Activated CD4-positive, alpha-beta T cell treated with anti-CD3 and anti-CD28 coated beads, Interleukin-2, Interleukin-4, amounts not matched to agents 100 ng/mL and 50 ng/mL, durations not matched to agents 16 hours and 8 hours (primary cell): ENCODE results near the gene CDKN2C.
A peak's percentile ranks its signal among the peaks of the same experiment; 100 is the strongest.

Experiments used
- DNase-seq: peaks from one replicate; pipeline ENCODE4 v3.0.0-alpha.2; 2020; ENCODE audit warnings: low spot score

CDKN2C gene

DNA sequence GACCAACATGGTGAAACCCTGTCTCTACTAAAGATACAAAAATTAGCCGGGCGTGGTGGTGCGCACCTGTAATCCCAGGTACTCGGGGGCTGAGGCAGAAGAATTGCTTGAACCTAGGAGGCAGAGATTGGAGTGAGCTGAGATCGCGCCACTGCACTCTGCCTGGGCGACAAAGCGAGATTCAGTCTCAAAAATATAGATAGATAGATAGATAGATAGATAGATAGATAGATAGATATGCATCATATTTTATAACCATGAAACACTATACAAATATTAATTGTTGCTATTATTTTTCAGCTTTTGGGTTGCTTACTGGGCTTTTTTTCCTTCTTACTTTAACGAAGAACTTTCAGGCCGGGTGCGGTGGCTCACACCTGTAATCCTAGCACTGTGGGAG is 5.2 kb upstream of the CDKN2C start:
- no peak for DNase-seq

DNA sequence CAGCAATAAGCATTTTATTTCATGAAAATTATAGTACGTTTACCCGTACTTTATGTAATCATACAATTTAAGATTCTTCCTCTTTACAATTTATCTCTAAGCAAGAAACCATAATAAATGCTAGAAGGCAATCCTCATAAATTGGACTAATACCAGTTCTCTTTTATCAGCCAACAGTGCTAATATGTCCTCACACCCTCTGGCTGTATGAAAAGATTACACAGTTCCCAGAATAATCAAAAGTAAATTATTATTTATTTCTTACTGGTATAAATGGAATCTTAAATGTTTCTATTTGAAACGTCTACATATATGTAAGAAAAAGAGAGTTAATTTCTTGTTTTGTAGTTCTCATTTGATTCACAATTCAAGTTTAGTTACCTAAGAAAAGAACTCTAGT is 3.1 kb upstream of the CDKN2C start:
- DNase-seq, result no peak

- no peak for DNase-seq
Measured at GRCh38 chr1:50967416-50968157, 2.5 kb upstream of the CDKN2C start.

- DNase-seq, result peak; percentile 78
Measured at GRCh38 chr1:50968158-50968820, 1.8 kb upstream of the CDKN2C start.

- peak; percentile 17 for DNase-seq
Measured at GRCh38 chr1:50968821-50969610, 1.0 kb upstream of the CDKN2C start.

DNA sequence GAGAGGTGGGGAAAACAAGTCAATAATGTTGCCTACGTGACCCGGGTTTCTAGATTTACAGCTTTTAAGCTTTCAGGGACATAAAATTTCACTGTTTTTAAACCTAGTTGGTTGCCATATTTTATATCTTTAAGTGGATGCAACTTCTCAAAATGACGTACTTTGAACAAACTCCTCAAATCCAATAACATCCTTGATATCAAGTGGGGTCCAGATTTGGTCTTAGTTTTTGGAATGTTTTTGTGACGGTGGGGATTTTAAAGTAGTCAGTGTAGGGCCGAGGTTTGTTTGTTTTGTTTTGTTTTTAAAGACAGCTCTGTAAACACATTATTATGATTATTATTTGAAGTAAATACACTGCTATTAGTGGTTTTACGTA is 453 bp downstream of the CDKN2C start:
- DNase-seq, result no peak

- no peak for DNase-seq
Measured at GRCh38 chr1:50970931-50971582, 1.0 kb downstream of the CDKN2C start.

- peak; percentile 55 for DNase-seq
Measured at GRCh38 chr1:50971748-50972305, 1.8 kb downstream of the CDKN2C start.

DNA sequence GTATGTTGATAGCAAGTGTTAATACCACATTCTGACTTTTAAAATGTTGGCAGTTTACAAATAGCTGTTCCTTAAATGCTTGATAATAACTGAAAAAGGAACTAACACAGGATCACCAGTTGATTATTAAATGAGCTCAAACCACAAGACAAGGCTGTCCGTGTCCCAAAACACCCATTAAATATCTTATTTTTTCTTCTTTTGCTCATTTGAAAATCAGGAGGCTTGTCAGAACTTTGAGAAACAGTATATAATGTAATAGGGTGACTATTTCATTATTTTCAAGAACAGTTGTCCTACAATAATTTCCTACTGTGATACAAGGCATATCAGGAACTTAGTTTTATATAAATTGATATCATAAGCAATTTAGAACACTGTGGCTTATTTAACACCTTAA is 2.7 kb downstream of the CDKN2C start:
- no peak for DNase-seq

DNA sequence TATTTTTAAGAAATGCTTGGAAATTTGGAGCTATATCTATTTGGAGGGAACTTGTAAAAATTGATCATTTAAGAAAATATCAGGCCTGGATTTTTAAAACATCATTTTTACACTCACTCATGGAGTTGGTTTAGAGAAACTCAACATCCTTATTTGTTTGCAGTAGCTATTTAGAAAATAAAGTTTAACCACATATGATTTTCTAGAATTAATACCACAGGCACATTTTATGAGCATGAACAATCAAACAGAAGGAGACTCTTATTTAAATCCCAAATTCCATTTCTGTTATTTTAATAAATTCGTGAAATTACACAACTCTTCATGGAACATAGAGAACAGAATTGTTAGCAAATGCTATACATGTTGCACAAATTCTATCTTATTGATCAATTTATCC is 3.2 kb downstream of the CDKN2C start:
- DNase-seq, result no peak

DNA sequence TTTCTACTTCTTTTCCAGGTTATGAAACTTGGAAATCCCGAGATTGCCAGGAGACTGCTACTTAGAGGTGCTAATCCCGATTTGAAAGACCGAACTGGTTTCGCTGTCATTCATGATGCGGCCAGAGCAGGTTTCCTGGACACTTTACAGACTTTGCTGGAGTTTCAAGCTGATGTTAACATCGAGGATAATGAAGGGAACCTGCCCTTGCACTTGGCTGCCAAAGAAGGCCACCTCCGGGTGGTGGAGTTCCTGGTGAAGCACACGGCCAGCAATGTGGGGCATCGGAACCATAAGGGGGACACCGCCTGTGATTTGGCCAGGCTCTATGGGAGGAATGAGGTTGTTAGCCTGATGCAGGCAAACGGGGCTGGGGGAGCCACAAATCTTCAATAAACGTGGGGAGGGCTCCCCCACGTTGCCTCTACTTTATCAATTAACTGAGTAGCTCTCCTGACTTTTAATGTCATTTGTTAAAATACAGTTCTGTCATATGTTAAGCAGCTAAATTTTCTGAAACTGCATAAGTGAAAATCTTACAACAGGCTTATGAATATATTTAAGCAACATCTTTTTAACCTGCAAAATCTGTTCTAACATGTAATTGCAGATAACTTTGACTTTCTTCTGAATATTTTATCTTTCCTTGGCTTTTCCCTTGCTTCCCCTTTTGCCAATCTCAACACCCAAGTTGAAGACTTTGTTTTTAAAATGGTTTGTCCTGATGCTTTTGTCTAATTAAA is 4.0 kb downstream of the CDKN2C start:
- DNase-seq, result no peak

- DNase-seq, result no peak
Measured at GRCh38 chr1:50974618-50974935, 4.5 kb downstream of the CDKN2C start.

GRCh38 chr1:50975436-50975835 is 5.4 kb downstream of the CDKN2C start:
- DNase-seq, result no peak

DNA sequence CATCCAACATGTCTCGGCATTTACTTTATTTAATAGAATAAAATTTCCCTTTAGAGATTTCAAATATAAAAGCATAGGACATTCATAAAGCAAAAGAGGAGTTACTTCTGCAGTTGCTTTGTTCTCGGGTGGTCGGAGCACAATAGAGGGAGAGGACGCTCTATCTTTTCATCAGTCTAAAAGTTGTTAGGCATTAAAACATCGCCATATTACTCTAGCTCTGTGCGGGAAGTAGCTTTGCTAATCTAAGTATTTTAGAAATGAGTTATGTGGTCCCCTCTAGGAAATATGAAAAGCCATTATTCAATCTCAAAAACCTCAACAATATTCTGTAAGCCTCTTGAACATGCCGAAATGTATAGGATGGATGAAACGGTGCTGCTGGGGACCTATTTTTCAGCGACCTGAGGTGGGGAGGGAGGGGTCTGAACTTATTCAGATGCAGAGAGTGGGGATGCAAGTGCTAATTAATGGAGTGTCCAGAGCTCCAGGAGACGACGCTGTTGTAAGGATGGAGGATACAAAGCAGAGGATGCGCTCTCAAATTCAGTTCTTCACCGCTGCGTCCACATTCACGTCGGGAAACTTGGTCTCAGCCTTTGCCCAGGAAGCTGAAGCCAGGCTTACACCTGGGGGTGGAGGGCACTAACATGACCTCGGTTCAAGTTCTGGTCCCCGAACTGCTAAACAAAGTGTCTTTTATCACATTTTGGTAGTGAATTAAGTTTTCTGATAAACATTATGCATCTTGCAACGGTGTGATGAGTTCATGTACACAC is 6.3 kb downstream of the CDKN2C start:
- DNase-seq, result peak; percentile 38

- DNase-seq, result no peak
Measured at GRCh38 chr1:50976890-50977574, 7.0 kb downstream of the CDKN2C start.

- DNase-seq, result no peak
Measured at GRCh38 chr1:50977575-50978143, 7.6 kb downstream of the CDKN2C start.

DNA sequence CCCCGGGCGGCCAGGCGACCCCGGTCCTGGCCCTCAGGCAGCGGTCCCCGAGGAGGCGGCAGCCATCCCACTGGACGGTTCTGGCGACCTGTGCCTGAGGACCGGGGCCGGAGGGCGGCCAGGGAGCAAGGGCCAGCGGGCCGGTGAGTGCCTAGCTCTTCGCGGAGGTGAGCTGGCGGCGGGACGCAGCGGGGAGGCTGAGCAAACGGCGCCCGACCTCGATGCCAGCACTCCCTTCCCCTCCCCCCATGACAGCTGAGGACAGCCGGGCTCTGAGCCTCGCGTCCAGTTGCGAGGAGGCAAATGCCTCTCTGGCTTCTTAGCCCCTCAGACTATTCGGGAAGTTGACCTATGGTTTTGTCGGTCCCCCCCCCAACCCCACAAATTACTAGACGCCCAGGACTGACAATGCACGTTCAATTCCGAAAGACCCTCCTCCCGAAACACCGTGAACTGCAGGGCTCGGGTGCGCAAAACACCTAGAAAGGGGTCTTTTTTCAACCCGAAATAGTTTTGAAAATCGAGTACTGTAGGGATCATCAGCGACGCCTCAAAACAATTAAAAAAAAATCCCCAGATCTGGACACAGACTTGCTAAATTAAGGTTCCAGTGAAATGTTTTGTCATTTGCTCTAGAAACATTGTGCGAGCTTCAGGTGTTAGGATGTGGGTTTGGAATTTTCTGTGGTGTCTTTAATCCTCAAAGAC is 8.3 kb downstream of the CDKN2C start:
- DNase-seq, result no peak

DNA sequence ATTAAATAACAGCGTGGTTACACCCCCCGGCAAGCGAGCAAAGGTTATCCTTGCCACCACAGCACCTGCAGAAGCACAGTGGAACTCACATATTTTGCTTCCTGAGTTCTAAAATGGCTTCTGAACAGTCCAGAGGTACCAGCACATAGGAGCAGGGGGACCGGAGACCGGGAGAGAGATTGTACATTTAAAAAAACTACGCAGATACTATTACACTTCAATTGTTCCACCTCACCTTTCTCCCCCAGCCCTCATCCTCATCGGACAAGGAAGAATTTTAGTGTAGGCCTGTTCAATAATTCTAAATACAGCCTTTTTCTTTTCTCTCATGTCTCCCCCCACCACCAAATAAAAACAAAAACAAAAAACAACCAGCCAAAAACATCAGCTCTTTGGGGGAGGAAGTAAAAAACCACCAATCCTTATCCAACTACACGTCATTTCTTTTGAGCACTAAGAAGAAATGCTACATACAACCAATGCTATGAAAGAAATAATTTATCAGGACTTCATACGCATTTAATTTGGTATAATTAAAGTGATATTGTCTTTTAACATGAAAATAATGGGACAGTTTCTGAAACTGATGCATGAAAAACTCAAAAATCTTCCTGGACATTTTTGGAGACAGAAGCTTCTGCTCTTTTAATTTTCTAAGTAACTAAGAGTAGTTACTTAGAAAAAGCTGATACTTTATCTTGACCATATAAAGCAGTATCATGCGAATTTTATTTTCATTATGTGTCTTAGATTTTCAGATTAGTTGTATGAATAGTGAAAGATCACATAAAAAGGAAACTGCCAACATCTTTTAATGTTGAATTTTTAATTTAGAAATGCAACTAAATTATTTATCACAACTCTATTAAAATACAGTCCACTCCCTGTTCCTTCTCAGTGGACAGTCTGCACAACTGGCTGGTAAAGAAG is 9.1 kb downstream of the CDKN2C start:
- DNase-seq, result no peak
